Gastroesophageal sphincter (tissue), 4 donors: ENCODE data around the gene UBR1. TPM values are rescaled to one million over a fixed set of nuclear protein-coding genes. Genes with fewer than 3 reads are reported as not detected.
"Not testable (repeated sequence)": the region's sequence is repeated elsewhere in the genome, so short reads cannot be mapped to it uniquely, and the experiment has no call there.

Experiments
- ATAC-seq: fragments of 150-250 bp; one replicate; pipeline ENCODE4 v1.9.1; 2016; ENCODE audit warnings: mild to moderate bottlenecking, moderate library complexity
- H3K27ac ChIP-seq, 4 donors: fragments of 200-600 bp; sonication (generic) in 3 of 4; 1 replicate in 3 of 4; 2 replicates in 1 of 4; pipeline ENCODE4 v1.5.1; 2016 to 2019
- H3K27me3 ChIP-seq: fragments of 200-600 bp; sonication (generic); one replicate; pipeline ENCODE4 v1.5.1; 2019
- H3K36me3 ChIP-seq, 2 donors: fragments of 200-600 bp; sonication (generic); one replicate each; pipeline ENCODE4 v1.5.1; 2019; ENCODE audit warnings: control low read depth in 1 of 2
- H3K4me1 ChIP-seq, 3 donors: fragments of 200-600 bp; sonication (generic); 1 replicate in 2 of 3; 2 replicates in 1 of 3; pipeline ENCODE4 v1.5.1; 2016 to 2019; ENCODE audit warnings: control low read depth in 2 of 3
- H3K4me3 ChIP-seq, 2 donors: fragments of 200-600 bp; sonication (generic); one replicate each; pipeline ENCODE4 v1.5.1; 2019; ENCODE audit warnings: mild to moderate bottlenecking in 1 of 2, moderate library complexity in 1 of 2
- H3K9me3 ChIP-seq, 3 donors: fragments of 200-600 bp; sonication (generic); one replicate each; pipeline ENCODE4 v1.5.1; 2017 to 2019; ENCODE audit warnings: control low read depth in 2 of 3
- EP300 ChIP-seq: sonication (generic); formaldehyde crosslinking; IDR thresholded peaks from one replicate; pipeline ENCODE4 v1.6.1; 2017; ENCODE audit warnings: antibody characterized with exemption, mild to moderate bottlenecking
- POLR2A ChIP-seq, 2 donors: fragments of 450-650 bp; IDR thresholded peaks; one replicate each; pipeline ENCODE4 v1.6.1; 2017; ENCODE audit warnings: antibody characterized with exemption in 2 of 2, mild to moderate bottlenecking in 2 of 2, moderate library complexity in 1 of 2
- POLR2AphosphoS5 ChIP-seq: sonication (generic); formaldehyde crosslinking; IDR thresholded peaks from one replicate; pipeline ENCODE4 v1.6.1; 2017; ENCODE audit warnings: antibody characterized with exemption
- WGBS, 2 donors: methylation state at CpG; one replicate each; pipeline ENCODE4 v1.1.5; 2018; ENCODE audit warnings: low coverage in 1 of 2; 5-methylcytosine and 5-hydroxymethylcytosine counted together
- total RNA-seq, 4 donors: library from RNA; depleted of rRNA; stranded (reverse); fragments of >200 nt; gene quantifications; one replicate each; pipeline ENCODE4 v1.1.0, GENCODE V29; 2016
- TF ChIP-seq, protein P1 (sequence below), 4 experiments: fragments of 200-600 bp in 2 of 4; fragments of 450-650 bp in 2 of 4; sonication (generic) in 1 of 4; IDR thresholded peaks; one replicate each; pipeline ENCODE4 v1.5.1; 2017 to 2019; ENCODE audit warnings: antibody characterized with exemption in 4 of 4, mild to moderate bottlenecking in 2 of 4, moderate library complexity in 2 of 4

Gene UBR1
- total RNA-seq, 4 donors from 2014 or later, result 24.0 to 46.1 (median 31.5) TPM

DNA sequence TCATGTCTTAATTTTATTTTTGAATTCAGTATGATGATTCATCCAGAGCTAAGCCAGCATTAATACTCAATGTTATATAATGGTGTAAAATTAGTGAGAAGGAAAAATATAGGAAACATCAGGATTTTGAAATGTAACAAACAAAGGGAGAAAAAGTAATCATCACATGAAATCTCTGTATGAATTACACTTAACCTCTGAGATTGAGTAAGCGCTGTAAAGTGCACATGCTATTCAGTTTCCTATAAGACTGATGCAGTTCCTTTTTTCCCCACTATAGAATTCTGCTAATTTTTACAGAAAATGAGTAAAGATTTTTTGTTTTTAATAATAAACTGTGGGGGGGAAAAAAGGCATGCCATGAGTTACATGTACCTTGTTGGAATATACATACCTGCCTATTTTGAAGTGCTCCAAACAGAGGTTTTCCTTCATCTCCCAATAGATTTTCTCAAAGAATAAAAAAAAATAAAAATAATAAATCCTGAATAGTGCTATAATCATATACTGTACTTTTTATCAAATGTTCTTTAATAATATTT lies 121.3 kb downstream of the UBR1 start:
- ATAC-seq, result no peak
- no peak overlapping the region for H3K4me3 ChIP-seq
- no peaks in the 10 kb centered on the region for H3K27me3 ChIP-seq
- H3K27ac ChIP-seq, result no peak overlapping the region
- H3K36me3 ChIP-seq, result peaks cover 7 to 98% of the 10 kb centered on the region in 2 donors
- TF ChIP-seq, protein P1, sequence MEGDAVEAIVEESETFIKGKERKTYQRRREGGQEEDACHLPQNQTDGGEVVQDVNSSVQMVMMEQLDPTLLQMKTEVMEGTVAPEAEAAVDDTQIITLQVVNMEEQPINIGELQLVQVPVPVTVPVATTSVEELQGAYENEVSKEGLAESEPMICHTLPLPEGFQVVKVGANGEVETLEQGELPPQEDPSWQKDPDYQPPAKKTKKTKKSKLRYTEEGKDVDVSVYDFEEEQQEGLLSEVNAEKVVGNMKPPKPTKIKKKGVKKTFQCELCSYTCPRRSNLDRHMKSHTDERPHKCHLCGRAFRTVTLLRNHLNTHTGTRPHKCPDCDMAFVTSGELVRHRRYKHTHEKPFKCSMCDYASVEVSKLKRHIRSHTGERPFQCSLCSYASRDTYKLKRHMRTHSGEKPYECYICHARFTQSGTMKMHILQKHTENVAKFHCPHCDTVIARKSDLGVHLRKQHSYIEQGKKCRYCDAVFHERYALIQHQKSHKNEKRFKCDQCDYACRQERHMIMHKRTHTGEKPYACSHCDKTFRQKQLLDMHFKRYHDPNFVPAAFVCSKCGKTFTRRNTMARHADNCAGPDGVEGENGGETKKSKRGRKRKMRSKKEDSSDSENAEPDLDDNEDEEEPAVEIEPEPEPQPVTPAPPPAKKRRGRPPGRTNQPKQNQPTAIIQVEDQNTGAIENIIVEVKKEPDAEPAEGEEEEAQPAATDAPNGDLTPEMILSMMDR (IDR thresholded peaks at IDR 0.05), result no peak
- TF ChIP-seq POLR2AphosphoS5 (no peak), EP300 (no peak), POLR2A (IDR thresholded peaks at IDR 0.05) (no peak)
- WGBS, 2 donors, result 92 to 100% methylated on average over 1 of the region's 1 CpG
- H3K4me1 ChIP-seq, result no peaks in the 10 kb centered on the region
- no peaks in the 10 kb centered on the region for H3K9me3 ChIP-seq

DNA sequence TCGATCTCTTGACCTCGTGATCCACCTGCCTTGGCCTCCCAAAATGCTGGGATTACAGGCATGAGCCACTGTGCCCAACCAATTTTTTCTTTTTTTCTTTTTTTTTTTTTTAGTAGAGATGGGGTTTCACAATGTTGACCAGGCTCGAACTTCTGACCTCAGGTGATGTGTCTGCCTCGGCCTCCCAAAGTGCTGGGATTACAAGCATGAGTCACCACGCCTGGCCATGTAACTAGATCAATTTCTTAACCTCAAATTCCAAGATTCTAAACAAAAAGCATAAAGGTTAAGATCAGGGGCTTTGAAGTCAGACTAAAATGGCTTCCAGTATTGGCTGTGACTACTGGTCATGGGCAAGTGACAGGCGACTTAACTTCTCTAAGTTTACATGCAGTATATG lies 126.7 kb downstream of the UBR1 start:
- WGBS, 2 donors, result 94 to 98% methylated on average over 2 to 5 of the region's 6 CpGs
- ATAC-seq, result not testable (repeated sequence)
- peaks cover 4 to 95% of the 10 kb centered on the region in 2 donors for H3K36me3 ChIP-seq

DNA sequence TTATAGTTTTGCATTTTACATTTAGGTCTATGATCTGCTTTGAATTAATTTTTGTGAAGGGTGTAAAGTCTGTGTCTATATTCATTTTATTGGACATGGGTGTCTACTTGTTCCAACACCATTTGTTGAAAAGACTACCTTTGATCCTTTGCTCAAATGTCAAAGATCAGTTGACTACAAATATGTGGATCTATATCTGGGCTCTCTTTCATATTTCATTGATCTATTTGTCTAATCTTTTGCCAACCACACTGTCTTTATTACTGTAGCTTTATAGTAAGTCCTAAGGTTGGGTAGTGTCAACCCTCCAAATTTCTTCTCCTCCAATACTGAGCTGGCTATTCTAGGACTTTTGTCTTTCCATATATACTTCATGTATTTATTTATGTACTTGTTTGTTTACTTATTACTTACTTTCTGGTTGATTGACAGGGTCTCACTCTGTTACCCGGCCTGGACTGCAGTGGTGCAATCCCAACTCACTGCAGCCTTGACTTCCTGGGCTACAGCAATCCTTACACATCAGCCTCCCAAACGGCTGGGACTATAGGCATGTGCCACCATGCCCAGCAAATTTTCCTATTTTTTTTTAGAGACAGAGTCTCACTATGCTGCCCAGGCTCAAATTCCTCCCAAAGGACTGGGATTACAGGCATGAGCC lies 131.5 kb downstream of the UBR1 start:
- 93% methylated on average over 2 of the region's 2 CpGs; no CpG with 5 or more reads in 1 of the 2 donors for WGBS, 2 donors
- ATAC-seq, result no peak
- Histone ChIP-seq H3K9me3 (no peaks in the 10 kb centered on the region), H3K27me3 (no peaks in the 10 kb centered on the region), H3K4me3 (no peak overlapping the region), H3K27ac (no peak overlapping the region), H3K36me3 (peaks cover 4 to 93% of the 10 kb centered on the region in 2 donors), H3K4me1 (no peaks in the 10 kb centered on the region)
- TF ChIP-seq POLR2A (IDR thresholded peaks at IDR 0.05) (no peak), POLR2AphosphoS5 (no peak), EP300 (no peak)
- TF ChIP-seq, protein P1 (IDR thresholded peaks at IDR 0.05), result no peak

More for the DNA sequence above, 126.7 kb downstream of the UBR1 start:
- H3K4me1 ChIP-seq, H3K27ac ChIP-seq, H3K27me3 ChIP-seq, H3K4me3 ChIP-seq, H3K9me3 ChIP-seq: not testable (repeated sequence)

DNA sequence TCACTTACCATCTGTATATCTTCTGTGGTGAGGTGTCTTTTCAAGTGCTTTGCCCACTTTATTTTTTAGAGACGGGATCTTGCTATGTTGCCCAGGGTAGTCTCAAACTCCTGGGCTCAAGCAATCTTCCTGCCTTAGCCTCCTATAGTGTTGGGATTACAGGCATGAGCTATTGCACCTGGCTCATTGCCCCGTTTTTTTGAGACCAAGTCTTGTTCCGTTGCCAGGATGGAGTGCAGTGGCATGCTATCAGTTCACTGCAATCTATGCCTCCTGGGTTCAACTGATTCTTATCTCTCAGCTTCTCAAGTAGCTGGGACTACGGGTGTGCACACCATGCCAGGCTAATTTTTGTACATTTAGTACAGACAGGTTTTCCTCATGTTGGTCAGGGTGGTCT lies 132.7 kb downstream of the UBR1 start:
- no peaks in the 10 kb centered on the region for H3K9me3 ChIP-seq

DNA sequence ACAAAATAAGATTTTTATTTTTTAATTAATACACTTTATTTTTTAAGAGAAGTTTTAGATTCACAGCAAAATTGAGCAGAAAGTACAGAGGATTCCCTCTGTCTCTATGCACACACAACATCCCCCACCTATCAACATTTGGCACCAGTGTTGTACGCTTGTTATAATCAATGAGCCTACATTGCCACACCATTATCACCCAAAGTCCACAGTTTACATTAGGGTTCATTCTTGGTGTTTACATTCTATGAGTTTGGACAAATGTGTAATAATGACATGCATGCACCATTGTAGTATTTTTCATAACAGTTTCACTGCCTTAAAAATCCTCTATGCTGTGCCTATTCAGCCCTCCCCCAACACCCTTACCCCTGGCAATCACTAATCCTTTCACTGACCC lies 134.0 kb downstream of the UBR1 start:
- Histone ChIP-seq H3K27ac (no peak overlapping the region), H3K36me3 (peaks cover 4 to 86% of the 10 kb centered on the region in 2 donors), H3K4me1 (no peaks in the 10 kb centered on the region), H3K27me3 (no peaks in the 10 kb centered on the region), H3K4me3 (no peak overlapping the region), H3K9me3 (no peaks in the 10 kb centered on the region)
- TF ChIP-seq POLR2AphosphoS5, result no peak
- TF ChIP-seq EP300, result no peak
- no peak for TF ChIP-seq POLR2A (IDR thresholded peaks at IDR 0.05)
- TF ChIP-seq, protein P1 (IDR thresholded peaks at IDR 0.05), result no peak
- WGBS, 2 donors, result 91 to 100% methylated on average over 1 of the region's 1 CpG
- no peak for ATAC-seq

More for the DNA sequence above, 132.7 kb downstream of the UBR1 start:
- ATAC-seq, result no peak
- Histone ChIP-seq H3K4me3 (no peak overlapping the region), H3K27ac (no peak overlapping the region), H3K27me3 (no peaks in the 10 kb centered on the region), H3K4me1 (no peaks in the 10 kb centered on the region), H3K36me3 (peaks cover 4 to 95% of the 10 kb centered on the region in 2 donors)
- 76 to 86% methylated on average over 2 to 4 of the region's 4 CpGs for WGBS, 2 donors
- no peak for TF ChIP-seq EP300

DNA sequence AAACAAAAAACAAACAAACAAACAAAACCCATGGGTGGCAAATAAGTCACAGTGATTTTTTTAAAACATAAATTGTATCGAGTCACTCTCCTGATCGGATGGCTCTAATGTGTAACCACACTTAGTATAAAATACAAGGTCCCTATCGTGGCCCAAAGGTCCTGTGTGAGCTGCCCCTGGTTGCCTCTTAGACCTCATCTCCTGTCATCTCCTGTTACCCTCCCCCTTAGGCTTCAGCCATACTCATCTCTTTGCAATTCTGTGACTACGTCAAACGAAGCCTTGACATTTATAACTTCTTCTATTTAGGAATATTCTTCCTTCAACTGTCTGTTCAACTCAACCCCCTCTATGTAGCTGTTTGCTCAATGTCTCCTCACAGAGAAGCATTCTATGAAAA lies 141.4 kb downstream of the UBR1 start:
- Histone ChIP-seq H3K4me1 (no peaks in the 10 kb centered on the region), H3K36me3 (peaks cover 4 to 90% of the 10 kb centered on the region in 2 donors), H3K9me3 (no peaks in the 10 kb centered on the region), H3K27me3 (no peaks in the 10 kb centered on the region), H3K27ac (no peak overlapping the region), H3K4me3 (no peak overlapping the region)
- TF ChIP-seq POLR2A (IDR thresholded peaks at IDR 0.05) (no peak), EP300 (no peak), POLR2AphosphoS5 (no peak)
- TF ChIP-seq, protein P1 (IDR thresholded peaks at IDR 0.05), result no peak
- no peak for ATAC-seq
- 89 to 97% methylated on average over 5 of the region's 5 CpGs for WGBS, 2 donors
